Measurements from ENCODE around the gene GDPD3. TPM values are rescaled to one million over a fixed set of nuclear protein-coding genes. Genes with fewer than 3 reads are reported as not detected.

The GDPD3 gene
- total and polyA plus RNA-seq, 2 of the 13 experiments (the other 11 are each of a cell fraction or from before 2014, with no cell fraction given), result 18.7 to 20.6 TPM

DNA sequence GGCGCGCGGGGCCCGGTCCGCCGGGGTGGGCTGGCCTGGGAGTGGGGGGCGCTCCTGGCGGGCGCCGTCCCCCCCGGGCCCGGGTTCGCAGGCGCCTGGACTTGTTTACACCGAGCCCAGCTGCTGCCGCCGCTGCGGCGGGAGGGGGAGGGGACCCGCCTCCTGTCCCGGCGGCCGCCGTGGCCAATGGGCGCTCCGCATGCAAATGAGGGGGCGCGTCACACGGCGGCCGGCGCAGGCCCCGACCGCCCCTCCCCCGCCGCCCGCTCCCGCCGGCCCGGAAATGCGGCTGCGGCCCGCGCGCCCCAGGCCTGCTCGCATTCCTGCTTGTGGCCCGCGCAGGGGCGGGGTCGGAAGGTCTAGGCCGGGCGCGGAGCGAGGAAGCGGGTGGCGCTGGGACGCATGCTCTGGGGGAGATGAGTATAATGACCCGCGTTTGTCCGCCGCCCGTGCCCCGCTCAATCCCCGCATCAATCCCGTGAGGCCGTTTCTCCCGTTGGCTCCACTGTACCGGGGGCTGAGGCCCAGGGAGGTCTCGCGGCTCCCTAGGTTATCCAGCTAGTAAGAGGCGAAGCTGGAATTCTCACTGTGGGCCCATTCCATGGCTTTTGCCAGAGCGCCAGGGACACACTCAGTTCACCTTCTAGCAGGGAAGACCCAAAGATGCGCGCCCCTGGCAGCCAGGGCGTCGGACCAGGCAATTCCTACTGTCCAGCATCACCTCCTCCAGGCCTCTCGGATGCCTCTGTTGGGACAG is 17.1 kb downstream of the GDPD3 start, which contains the start of gene YPEL3 (continued):
- TF ChIP-seq, protein P1, sequence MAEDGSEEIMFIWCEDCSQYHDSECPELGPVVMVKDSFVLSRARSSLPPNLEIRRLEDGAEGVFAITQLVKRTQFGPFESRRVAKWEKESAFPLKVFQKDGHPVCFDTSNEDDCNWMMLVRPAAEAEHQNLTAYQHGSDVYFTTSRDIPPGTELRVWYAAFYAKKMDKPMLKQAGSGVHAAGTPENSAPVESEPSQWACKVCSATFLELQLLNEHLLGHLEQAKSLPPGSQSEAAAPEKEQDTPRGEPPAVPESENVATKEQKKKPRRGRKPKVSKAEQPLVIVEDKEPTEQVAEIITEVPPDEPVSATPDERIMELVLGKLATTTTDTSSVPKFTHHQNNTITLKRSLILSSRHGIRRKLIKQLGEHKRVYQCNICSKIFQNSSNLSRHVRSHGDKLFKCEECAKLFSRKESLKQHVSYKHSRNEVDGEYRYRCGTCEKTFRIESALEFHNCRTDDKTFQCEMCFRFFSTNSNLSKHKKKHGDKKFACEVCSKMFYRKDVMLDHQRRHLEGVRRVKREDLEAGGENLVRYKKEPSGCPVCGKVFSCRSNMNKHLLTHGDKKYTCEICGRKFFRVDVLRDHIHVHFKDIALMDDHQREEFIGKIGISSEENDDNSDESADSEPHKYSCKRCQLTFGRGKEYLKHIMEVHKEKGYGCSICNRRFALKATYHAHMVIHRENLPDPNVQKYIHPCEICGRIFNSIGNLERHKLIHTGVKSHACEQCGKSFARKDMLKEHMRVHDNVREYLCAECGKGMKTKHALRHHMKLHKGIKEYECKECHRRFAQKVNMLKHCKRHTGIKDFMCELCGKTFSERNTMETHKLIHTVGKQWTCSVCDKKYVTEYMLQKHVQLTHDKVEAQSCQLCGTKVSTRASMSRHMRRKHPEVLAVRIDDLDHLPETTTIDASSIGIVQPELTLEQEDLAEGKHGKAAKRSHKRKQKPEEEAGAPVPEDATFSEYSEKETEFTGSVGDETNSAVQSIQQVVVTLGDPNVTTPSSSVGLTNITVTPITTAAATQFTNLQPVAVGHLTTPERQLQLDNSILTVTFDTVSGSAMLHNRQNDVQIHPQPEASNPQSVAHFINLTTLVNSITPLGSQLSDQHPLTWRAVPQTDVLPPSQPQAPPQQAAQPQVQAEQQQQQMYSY (CRISPR knock-in tag; IDR thresholded peaks at IDR 0.05), result no peak
- TF ChIP-seq SP1 (IDR thresholded peaks at IDR 0.05) (no peak), SP1 (CRISPR knock-in tag; IDR thresholded peaks at IDR 0.05) (peak; percentile 73), CREB3 (CRISPR knock-in tag; IDR thresholded peaks at IDR 0.05) (no peak), ZNF761 (CRISPR knock-in tag; conservative IDR thresholded peaks at IDR 0.05) (peak; percentile 65; the same call in 1 of the 2 replicates), ZSCAN9 (CRISPR knock-in tag; IDR thresholded peaks at IDR 0.05; ENCODE audit: borderline replicate concordance) (0 out of 2 replicates have a peak, but pooled peaks have one; percentile 21), PRMT3 (CRISPR knock-in tag; IDR thresholded peaks at IDR 0.05; ENCODE audit: borderline replicate concordance, low read depth) (no peak), ZNF577 (CRISPR knock-in tag; IDR thresholded peaks at IDR 0.05; ENCODE audit: borderline replicate concordance, low read depth) (no peak), ETV6 (CRISPR knock-in tag; conservative IDR thresholded peaks at IDR 0.05) (peak; percentile 64; the same call in 1 of the 2 replicates), ZBTB40 (IDR thresholded peaks at IDR 0.05) (no peak), ZBTB40 (CRISPR knock-in tag; IDR thresholded peaks at IDR 0.05) (peak; percentile 83), SOX6 (IDR thresholded peaks at IDR 0.05) (no peak), SOX6 (CRISPR knock-in tag; IDR thresholded peaks at IDR 0.05) (peak; percentile 65)
- TF ChIP-seq, protein P2, sequence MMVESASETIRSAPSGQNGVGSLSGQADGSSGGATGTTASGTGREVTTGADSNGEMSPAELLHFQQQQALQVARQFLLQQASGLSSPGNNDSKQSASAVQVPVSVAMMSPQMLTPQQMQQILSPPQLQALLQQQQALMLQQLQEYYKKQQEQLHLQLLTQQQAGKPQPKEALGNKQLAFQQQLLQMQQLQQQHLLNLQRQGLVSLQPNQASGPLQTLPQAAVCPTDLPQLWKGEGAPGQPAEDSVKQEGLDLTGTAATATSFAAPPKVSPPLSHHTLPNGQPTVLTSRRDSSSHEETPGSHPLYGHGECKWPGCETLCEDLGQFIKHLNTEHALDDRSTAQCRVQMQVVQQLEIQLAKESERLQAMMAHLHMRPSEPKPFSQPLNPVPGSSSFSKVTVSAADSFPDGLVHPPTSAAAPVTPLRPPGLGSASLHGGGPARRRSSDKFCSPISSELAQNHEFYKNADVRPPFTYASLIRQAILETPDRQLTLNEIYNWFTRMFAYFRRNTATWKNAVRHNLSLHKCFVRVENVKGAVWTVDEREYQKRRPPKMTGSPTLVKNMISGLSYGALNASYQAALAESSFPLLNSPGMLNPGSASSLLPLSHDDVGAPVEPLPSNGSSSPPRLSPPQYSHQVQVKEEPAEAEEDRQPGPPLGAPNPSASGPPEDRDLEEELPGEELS (CRISPR knock-in tag; IDR thresholded peaks at IDR 0.05), result peak; percentile 63

Measured in HepG2 (cell line).